Keratinocyte (primary cell): ENCODE measurements around the gene RERE.
"Not testable (repeated sequence)": the region's sequence is repeated elsewhere in the genome, so short reads cannot be mapped to it uniquely, and the experiment has no call there.

Experiments used
- CTCF ChIP-seq, 3 experiments: IDR thresholded peaks in 1 of 3; conservative IDR thresholded peaks in 1 of 3; optimal IDR thresholded peaks in 1 of 3; 2 replicates in 2 of 3; 3 replicates in 1 of 3; pipeline versions ENCODE3 to v1.5.1; 2011; ENCODE audit warnings: low read length in 3 of 3, mild to moderate bottlenecking in 3 of 3, moderate library complexity in 2 of 3, control low read depth in 1 of 3, inconsistent platforms in 1 of 3; ENCODE audit not compliant: insufficient read depth in 2 of 3; ENCODE audit errors: extremely low read depth in 1 of 3
- EZH2 ChIP-seq: IDR thresholded peaks from one replicate; pipeline ENCODE4 v1.6.1; 2012; ENCODE audit warnings: inconsistent platforms, mild to moderate bottlenecking, low read length, moderate library complexity

- not testable (repeated sequence) for TF ChIP-seq CTCF (optimal IDR thresholded peaks at IDR 0.05 in 1 of 3, IDR thresholded peaks at IDR 0.05 in 1 of 3, conservative IDR thresholded peaks at IDR 0.05 in 1 of 3; ENCODE audit: extremely low read depth in 1 of 3, insufficient read depth in 2 of 3, low read length in 3 of 3); EZH2
These were observed 13.3 kb upstream of the RERE start for GRCh38 chr1:8830732-8831131.
